ENCODE data around the gene HCRTR1. TPM values are rescaled to one million over a fixed set of nuclear protein-coding genes. Genes with fewer than 3 reads are reported as not detected.

HCRTR1 gene
- total and polyA plus RNA-seq, 2 of the 8 experiments (the other 6 are each of a cell fraction or from before 2014, with no cell fraction given), result 0.35 to 0.39 TPM

GRCh38 chr1:31567956-31568570, 49.4 kb upstream of the HCRTR1 start (continued):
- TF ChIP-seq CHD7 (IDR thresholded peaks at IDR 0.05; ENCODE audit: insufficient replicate concordance, low read length), result no peak
- TF ChIP-seq TAF7 (optimal IDR thresholded peaks at IDR 0.05; ENCODE audit: borderline replicate concordance, low read depth, low read length), result no peak
- no peak for TF ChIP-seq SP4 (IDR thresholded peaks at IDR 0.05; ENCODE audit: low read length)
- no peak for TF ChIP-seq CBX8 (IDR thresholded peaks at IDR 0.05; ENCODE audit: borderline replicate concordance, low read depth, low read length)
- no peak for TF ChIP-seq SP1 (IDR thresholded peaks at IDR 0.05; ENCODE audit: low read depth, low read length)
- no peak for TF ChIP-seq POU5F1 (IDR thresholded peaks at IDR 0.05; ENCODE audit: low read depth, low read length)
- no peak for TF ChIP-seq FOSL1 (IDR thresholded peaks at IDR 0.05; ENCODE audit: insufficient read depth, low read depth, low read length)
- no peak for TF ChIP-seq ASH2L (IDR thresholded peaks at IDR 0.05; ENCODE audit: low read length)
- no peak for TF ChIP-seq SIRT6 (IDR thresholded peaks at IDR 0.05; ENCODE audit: low read length)
- no peak for TF ChIP-seq SP2 (IDR thresholded peaks at IDR 0.05; ENCODE audit: low read length)
- no peak for TF ChIP-seq RXRA (IDR thresholded peaks at IDR 0.05; ENCODE audit: insufficient read depth, low read depth, low read length)
- no peak for TF ChIP-seq RBBP5 (IDR thresholded peaks at IDR 0.05; ENCODE audit: borderline replicate concordance, low read depth, low read length)
